ENCODE measurements around the gene PCYT1A.

DNA sequence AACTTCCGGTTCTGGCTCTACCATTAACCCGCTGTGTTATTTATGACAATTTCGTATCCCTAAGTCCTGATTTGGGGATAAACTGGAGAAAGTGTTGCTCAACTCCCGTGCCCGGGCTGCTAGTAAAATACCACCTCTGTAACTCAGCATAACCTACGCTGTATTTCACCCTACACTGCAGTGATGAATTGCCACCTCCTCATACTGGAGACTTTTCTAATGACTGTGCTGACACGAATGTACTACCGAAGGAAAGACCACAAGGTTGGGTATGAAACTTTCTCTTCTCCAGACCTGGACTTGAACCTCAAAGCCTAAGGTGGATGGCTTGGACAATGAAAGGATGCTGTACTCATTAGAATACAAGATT is 54.7 kb downstream of the PCYT1A start:
- no peak for TF ChIP-seq TAF1 (IDR thresholded peaks at IDR 0.05; ENCODE audit: low read depth, low read length)
- no peak for TF ChIP-seq POLR2A (IDR thresholded peaks at IDR 0.05; ENCODE audit: low read depth, low read length)
- TF ChIP-seq POLR2AphosphoS5 (IDR thresholded peaks at IDR 0.05; ENCODE audit: low read depth, low read length) = no peak
- no peak for TF ChIP-seq PAX5 (IDR thresholded peaks at IDR 0.05; ENCODE audit: insufficient read depth, low read length, severe bottlenecking)
